ENCODE results near the gene EPHA3.

GRCh38 chr3:89455240-89455639 lies 347.8 kb downstream of the EPHA3 start:
- TF ChIP-seq CTCF (IDR thresholded peaks at IDR 0.05) (no peak), POLR2A (IDR thresholded peaks at IDR 0.05) (no peak)

Data from body of pancreas (tissue), 4 donors.